H9 (cell line): ENCODE measurements around the gene FOXO6. TPM values are rescaled to one million over a fixed set of nuclear protein-coding genes. Genes with fewer than 3 reads are reported as not detected.

Source experiments
- DNase-seq: peaks from one replicate; pipeline ENCODE4 v3.0.0-alpha.2; 2017
- H2AFZ ChIP-seq: one replicate; pipeline ENCODE4 v1.6.1; 2013; ENCODE audit warnings: mild to moderate bottlenecking, low read length, control low read depth, moderate library complexity
- H2AK5ac ChIP-seq: 2 replicates; pipeline ENCODE4 v1.6.1; 2013; ENCODE audit warnings: low read length, control low read depth, mixed read lengths; ENCODE audit not compliant: insufficient read length
- H2BK120ac ChIP-seq: one replicate; pipeline ENCODE4 v1.6.1; 2013; ENCODE audit warnings: low read depth, mild to moderate bottlenecking, low read length, control low read depth, inconsistent platforms; ENCODE audit not compliant: poor library complexity, severe bottlenecking
- H2BK12ac ChIP-seq: 2 replicates; pipeline ENCODE4 v1.6.1; 2013; ENCODE audit warnings: low read length, control low read depth, mixed read lengths, low read depth; ENCODE audit not compliant: insufficient read length
- H2BK15ac ChIP-seq: 2 replicates; pipeline ENCODE4 v1.6.1; 2013; ENCODE audit warnings: low read depth, low read length, control low read depth
- H2BK20ac ChIP-seq: one replicate; pipeline ENCODE4 v1.6.1; 2013; ENCODE audit warnings: low read depth, mild to moderate bottlenecking, low read length, control low read depth, inconsistent platforms; ENCODE audit not compliant: poor library complexity, severe bottlenecking
- H2BK5ac ChIP-seq: 2 replicates; pipeline ENCODE4 v1.6.1; 2013; ENCODE audit warnings: low read length, control low read depth, mixed read lengths; ENCODE audit not compliant: insufficient read length
- H3K14ac ChIP-seq: 2 replicates; pipeline ENCODE4 v1.6.1; 2013; ENCODE audit warnings: low read length, control low read depth; ENCODE audit not compliant: insufficient read depth
- H3K18ac ChIP-seq: 2 replicates; pipeline ENCODE4 v1.6.1; 2013; ENCODE audit warnings: low read depth, mild to moderate bottlenecking, mixed read lengths, low read length, control low read depth; ENCODE audit not compliant: insufficient read length
- H3K23ac ChIP-seq: 2 replicates; pipeline ENCODE4 v1.6.1; 2013; ENCODE audit warnings: low read length, control low read depth, mixed read lengths, low read depth; ENCODE audit not compliant: insufficient read length
- H3K23me2 ChIP-seq: 2 replicates; pipeline ENCODE4 v1.6.1; 2013; ENCODE audit warnings: low read depth, mild to moderate bottlenecking, mixed read lengths, low read length, control low read depth; ENCODE audit not compliant: insufficient read length, poor library complexity, severe bottlenecking
- H3K27ac ChIP-seq: 2 replicates; pipeline ENCODE4 v1.5.1; 2013; ENCODE audit warnings: low read length, control low read depth, mixed read lengths, low read depth; ENCODE audit not compliant: insufficient read length
- H3K27me3 ChIP-seq: 2 replicates; pipeline ENCODE4 v1.6.1; 2013; ENCODE audit warnings: low read length, control low read depth, inconsistent platforms; ENCODE audit not compliant: insufficient read depth
- H3K4ac ChIP-seq: 2 replicates; pipeline ENCODE4 v1.6.1; 2013; ENCODE audit warnings: low read depth, mild to moderate bottlenecking, control low read depth, inconsistent platforms, low read length, moderate library complexity
- H3K4me1 ChIP-seq: 2 replicates; pipeline ENCODE4 v1.6.1; 2013; ENCODE audit warnings: low read length, control low read depth, inconsistent platforms; ENCODE audit not compliant: insufficient read depth
- H3K4me2 ChIP-seq: 2 replicates; pipeline ENCODE4 v1.6.1; 2013; ENCODE audit warnings: low read length, control low read depth, mixed read lengths; ENCODE audit not compliant: insufficient read length, insufficient read depth
- H3K56ac ChIP-seq: 2 replicates; pipeline ENCODE4 v1.6.1; 2013; ENCODE audit warnings: low read depth, mild to moderate bottlenecking, mixed read lengths, low read length, control low read depth; ENCODE audit not compliant: insufficient read length
- H3K79me1 ChIP-seq: 2 replicates; pipeline ENCODE4 v1.6.1; 2013; ENCODE audit warnings: low read depth, mild to moderate bottlenecking, moderate library complexity, low read length, control low read depth, inconsistent platforms; ENCODE audit not compliant: insufficient read depth, poor library complexity, severe bottlenecking
- H3K79me2 ChIP-seq: 2 replicates; pipeline ENCODE4 v1.6.1; 2013; ENCODE audit warnings: low read length, control low read depth, inconsistent platforms; ENCODE audit not compliant: insufficient read depth
- H3K9ac ChIP-seq: 2 replicates; pipeline ENCODE4 v1.6.1; 2013; ENCODE audit warnings: low read length, control low read depth, mixed read lengths; ENCODE audit not compliant: insufficient read length; ENCODE audit errors: extremely low read depth
- H3K9me3 ChIP-seq: one replicate; pipeline ENCODE4 v1.6.1; 2013; ENCODE audit warnings: low read depth, low read length, inconsistent platforms; ENCODE audit not compliant: control insufficient read depth
- H3T11ph ChIP-seq: one replicate; pipeline ENCODE4 v1.6.1; 2013; ENCODE audit warnings: mild to moderate bottlenecking, low read length, control low read depth, inconsistent platforms
- H4K20me1 ChIP-seq: one replicate; pipeline ENCODE4 v1.6.1; 2013; ENCODE audit not compliant: control insufficient read depth, insufficient read length, insufficient read depth
- H4K5ac ChIP-seq: 2 replicates; pipeline ENCODE4 v1.6.1; 2013; ENCODE audit warnings: low read depth, mild to moderate bottlenecking, mixed read lengths, low read length, control low read depth; ENCODE audit not compliant: insufficient read length
- H4K8ac ChIP-seq: replicated peaks from 2 replicates; pipeline ENCODE4 v1.6.1; 2013; ENCODE audit warnings: low read length, control low read depth, mixed read lengths, low read depth; ENCODE audit not compliant: insufficient read length
- H4K91ac ChIP-seq: 2 replicates; pipeline ENCODE4 v1.6.1; 2013; ENCODE audit warnings: low read depth, mild to moderate bottlenecking, moderate library complexity, mixed read lengths, low read length, control low read depth; ENCODE audit not compliant: insufficient read length
- H3K27ac Mint-ChIP-seq, 3 experiments: 2 replicates in 2 of 3; 3 replicates in 1 of 3; pipeline ENCODE4 v1.8.0; 2020 to 2021; ENCODE audit warnings: mixed read lengths in 3 of 3, mild to moderate bottlenecking in 1 of 3, moderate library complexity in 1 of 3
- H3K27me3 Mint-ChIP-seq: 2 replicates; pipeline ENCODE4 v1.8.0; 2021; ENCODE audit warnings: low read depth, mild to moderate bottlenecking, moderate library complexity, mixed read lengths
- H3K36me3 Mint-ChIP-seq, 3 experiments: 2 replicates in 2 of 3; 3 replicates in 1 of 3; pipeline ENCODE4 v1.8.0; 2020 to 2021; ENCODE audit warnings: low read depth in 3 of 3, mixed read lengths in 3 of 3; ENCODE audit not compliant: insufficient read depth in 1 of 3
- H3K4me1 Mint-ChIP-seq, 2 experiments: 2 replicates each; pipeline ENCODE4 v1.8.0; 2020; ENCODE audit warnings: mixed read lengths in 2 of 2
- H3K4me3 Mint-ChIP-seq, 2 experiments: 2 replicates in 1 of 2; 3 replicates in 1 of 2; pipeline ENCODE4 v1.8.0; 2020 to 2021; ENCODE audit warnings: mild to moderate bottlenecking in 2 of 2, mixed read lengths in 2 of 2, moderate library complexity in 1 of 2
- H3K9me3 Mint-ChIP-seq, 2 experiments: 2 replicates in 1 of 2; 3 replicates in 1 of 2; pipeline ENCODE4 v1.8.0; 2020; ENCODE audit warnings: mild to moderate bottlenecking in 2 of 2, mixed read lengths in 2 of 2, moderate library complexity in 1 of 2
- WGBS: extraction: QIAGEN DNeasy Blood & Tissue Kit; methylation state at CpG from one replicate; pipeline ENCODE4 v1.1.7; 2013; ENCODE audit warnings: missing lambda C conversion rate, low lambda C conversion rate, mixed read lengths; ENCODE audit not compliant: insufficient read length; ENCODE audit errors: extremely low coverage; 5-methylcytosine and 5-hydroxymethylcytosine counted together
- total RNA-seq: library from RNA; stranded (reverse); gene quantifications from 2 replicates; pipeline ENCODE4 v1.2.1, GENCODE V29; 2021
- TF ChIP-seq, protein P1 (sequence below): fragments of 200-600 bp; sonication (generic); conservative IDR thresholded peaks from 3 replicates; pipeline ENCODE4 v1.8.0; 2021; ENCODE audit warnings: antibody characterized with exemption, mild to moderate bottlenecking

The FOXO6 gene
- total RNA-seq, 1 experiment from 2014 or later: 0.83 TPM

DNA sequence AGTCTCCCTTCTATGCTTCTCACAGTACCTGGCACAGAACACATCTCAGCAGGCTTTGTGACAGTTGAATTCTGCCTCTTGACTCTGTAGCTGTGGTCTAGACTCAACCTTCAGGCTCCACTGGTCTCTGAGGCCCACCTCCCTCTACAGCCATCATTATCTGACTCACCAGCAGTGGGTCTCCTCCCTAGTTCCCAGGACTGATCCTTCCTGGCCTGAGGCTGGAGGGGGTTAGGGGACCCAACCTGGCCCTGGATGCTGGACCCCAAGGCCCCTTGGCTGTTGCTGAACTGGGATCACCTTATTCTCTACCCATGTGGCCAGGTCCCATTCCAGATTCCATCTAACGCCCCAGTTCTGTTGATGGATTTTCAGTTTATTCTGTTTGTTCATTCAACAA, 43.1 kb upstream of the FOXO6 start:
- DNase-seq: no peak
- Histone ChIP-seq H3K23me2 (no peaks in the 10 kb centered on the region), H2AFZ (no peak overlapping the region), H2BK20ac (no peak overlapping the region), H2BK15ac (no peak overlapping the region), H3K9me3 (no peaks in the 10 kb centered on the region), H4K5ac (no peak overlapping the region), H3K18ac (no peak overlapping the region), H4K91ac (no peak overlapping the region), H3K79me1 (no peaks in the 10 kb centered on the region), H4K8ac (no peak overlapping the region), H3K23ac (no peak overlapping the region), H3K27ac (no peak overlapping the region), H3K4me1 (peaks cover 2% of the 10 kb centered on the region; the same call in 1 of the 2 replicates), H3K4me2 (no peak overlapping the region), H3K27me3 (no peaks in the 10 kb centered on the region), H2AK5ac (no peak overlapping the region), H2BK12ac (no peak overlapping the region), H3K4ac (no peak overlapping the region), H2BK120ac (no peak overlapping the region), H3K79me2 (no peaks in the 10 kb centered on the region), H3T11ph (no peak overlapping the region), H3K56ac (no peak overlapping the region), H3K14ac (no peak overlapping the region), H3K9ac (no peak overlapping the region), H4K20me1 (no peaks in the 10 kb centered on the region), H2BK5ac (no peak overlapping the region)
- Mint-ChIP-seq H3K27me3 (peaks cover 14% of the 10 kb centered on the region), H3K27ac (no peak overlapping the region), H3K4me3 (no peak overlapping the region), H3K4me1 (peaks cover 30 to 31% of the 10 kb centered on the region in 2 experiments), H3K9me3 (no peaks in the 10 kb centered on the region), H3K36me3 (no peaks in the 10 kb centered on the region)
- WGBS: no CpG with 5 or more reads among the region's 1 CpG
- TF ChIP-seq, protein P1, sequence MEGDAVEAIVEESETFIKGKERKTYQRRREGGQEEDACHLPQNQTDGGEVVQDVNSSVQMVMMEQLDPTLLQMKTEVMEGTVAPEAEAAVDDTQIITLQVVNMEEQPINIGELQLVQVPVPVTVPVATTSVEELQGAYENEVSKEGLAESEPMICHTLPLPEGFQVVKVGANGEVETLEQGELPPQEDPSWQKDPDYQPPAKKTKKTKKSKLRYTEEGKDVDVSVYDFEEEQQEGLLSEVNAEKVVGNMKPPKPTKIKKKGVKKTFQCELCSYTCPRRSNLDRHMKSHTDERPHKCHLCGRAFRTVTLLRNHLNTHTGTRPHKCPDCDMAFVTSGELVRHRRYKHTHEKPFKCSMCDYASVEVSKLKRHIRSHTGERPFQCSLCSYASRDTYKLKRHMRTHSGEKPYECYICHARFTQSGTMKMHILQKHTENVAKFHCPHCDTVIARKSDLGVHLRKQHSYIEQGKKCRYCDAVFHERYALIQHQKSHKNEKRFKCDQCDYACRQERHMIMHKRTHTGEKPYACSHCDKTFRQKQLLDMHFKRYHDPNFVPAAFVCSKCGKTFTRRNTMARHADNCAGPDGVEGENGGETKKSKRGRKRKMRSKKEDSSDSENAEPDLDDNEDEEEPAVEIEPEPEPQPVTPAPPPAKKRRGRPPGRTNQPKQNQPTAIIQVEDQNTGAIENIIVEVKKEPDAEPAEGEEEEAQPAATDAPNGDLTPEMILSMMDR: no peak
